Panc1 (cell line): Measurements from ENCODE around the gene HAGH. TPM values are rescaled to one million over a fixed set of nuclear protein-coding genes. Genes with fewer than 3 reads are reported as not detected.

Source experiments
- ATAC-seq: fragments of 200-7000 bp; cut with Tn5 transposase; 2 replicates; pipeline ENCODE4 v1.9.1; 2020; ENCODE audit warnings: mild to moderate bottlenecking, moderate library complexity
- BruUV-seq: library from RNA; stranded (reverse); fragments of 400-500 nt; replicated peaks from 2 replicates; lab custom pipeline; 2021; lab: Mats Ljungman, UMichigan
- CTCF ChIA-PET: fragments of 300-600 bp; sonication (Branson Sonifier 250); formaldehyde crosslinking; loops from one replicate; lab custom pipeline; 2022; ENCODE audit warnings: antibody characterized with exemption; lab: Charles Lee
- POLR2A ChIA-PET: fragments of 300-600 bp; sonication (Branson Sonifier 250); formaldehyde crosslinking; loops from one replicate; lab custom pipeline; 2022; ENCODE audit warnings: antibody characterized with exemption; lab: Charles Lee
- DNase-seq: peaks from one replicate; pipeline ENCODE4 v3.0.0-alpha.2; 2010; ENCODE audit warnings: low read depth, low spot score
- H3K27ac ChIP-seq: 2 replicates; pipeline ENCODE4 v1.5.1; 2011; ENCODE audit warnings: mild to moderate bottlenecking, low read length, inconsistent platforms
- H3K27me3 ChIP-seq: fragments of 200-500 bp; sonication (Bioruptor generic); 2 replicates; pipeline ENCODE4 v1.6.0; 2014; ENCODE audit warnings: low read length, inconsistent platforms; ENCODE audit not compliant: control insufficient read depth, insufficient read depth
- H3K36me3 ChIP-seq: fragments of 200-500 bp; sonication (Bioruptor generic); 2 replicates; pipeline ENCODE4 v1.5.1; 2014; ENCODE audit warnings: inconsistent platforms, mild to moderate bottlenecking, low read length, moderate library complexity; ENCODE audit not compliant: control insufficient read depth, insufficient read depth
- H3K4me1 ChIP-seq: 2 replicates; pipeline ENCODE4 v1.5.1; 2011; ENCODE audit warnings: inconsistent platforms, mild to moderate bottlenecking, low read length, moderate library complexity; ENCODE audit not compliant: control insufficient read depth, insufficient read depth
- H3K4me3 ChIP-seq, 2 experiments: 2 replicates each; pipeline ENCODE4 v1.5.1; 2011 to 2012; ENCODE audit warnings: low read depth in 2 of 2, low read length in 2 of 2, mild to moderate bottlenecking in 2 of 2, inconsistent platforms in 1 of 2, moderate library complexity in 1 of 2
- H3K9me3 ChIP-seq: fragments of 200-500 bp; sonication (Bioruptor generic); 2 replicates; pipeline ENCODE4 v1.5.1; 2014; ENCODE audit warnings: low read depth, mild to moderate bottlenecking, inconsistent platforms, low read length, moderate library complexity; ENCODE audit not compliant: control insufficient read depth, insufficient read depth
- POLR2AphosphoS5 ChIP-seq: IDR thresholded peaks from 2 replicates; pipeline ENCODE4 v1.6.1; 2012; ENCODE audit warnings: mild to moderate bottlenecking, low read depth, low read length, moderate library complexity
- SIN3A ChIP-seq: IDR thresholded peaks from 2 replicates; pipeline ENCODE4 v1.6.1; 2012; ENCODE audit warnings: low read depth, mild to moderate bottlenecking, low read length, moderate library complexity, borderline replicate concordance; ENCODE audit not compliant: insufficient read depth
- TCF7L2 ChIP-seq: IDR thresholded peaks from 2 replicates; pipeline ENCODE4 v1.6.1; 2011; ENCODE audit warnings: mild to moderate bottlenecking, low read depth, low read length, inconsistent platforms
- in situ Hi-C: cut with HindIII; loops from 2 replicates; pipeline ENCODE4 v1.10.0; 2016; ENCODE audit warnings: low sequenced_read_pairs, low pct_unique_long_range_greater_than_20kb
- intact Hi-C: fragments of 100-400 bp; cut with micrococcal nuclease; formaldehyde crosslinking; loops from one replicate; pipeline ENCODE4 v1.10.0; 2022; ENCODE audit not compliant: unreplicated experiment
- total RNA-seq: library from RNA; stranded (reverse); gene quantifications from one replicate; pipeline ENCODE4 v1.2.1, GENCODE V29; 2021; ENCODE audit not compliant: unreplicated experiment
- TF ChIP-seq, protein P1 (sequence below), 2 experiments: IDR thresholded peaks; 2 replicates each; pipeline ENCODE4 v1.6.1; 2011 to 2012; ENCODE audit warnings: low read depth in 2 of 2, control low read depth in 1 of 2, low read length in 1 of 2, mild to moderate bottlenecking in 1 of 2, moderate library complexity in 1 of 2; ENCODE audit not compliant: insufficient read depth in 1 of 2
- TF ChIP-seq, protein P2 (sequence below): fragments of 450-650 bp; IDR thresholded peaks from 2 replicates; pipeline ENCODE4 v1.5.1; 2017; ENCODE audit warnings: mild to moderate bottlenecking

HAGH gene
- total RNA-seq, 1 experiment from 2014 or later, result 58.9 TPM

DNA sequence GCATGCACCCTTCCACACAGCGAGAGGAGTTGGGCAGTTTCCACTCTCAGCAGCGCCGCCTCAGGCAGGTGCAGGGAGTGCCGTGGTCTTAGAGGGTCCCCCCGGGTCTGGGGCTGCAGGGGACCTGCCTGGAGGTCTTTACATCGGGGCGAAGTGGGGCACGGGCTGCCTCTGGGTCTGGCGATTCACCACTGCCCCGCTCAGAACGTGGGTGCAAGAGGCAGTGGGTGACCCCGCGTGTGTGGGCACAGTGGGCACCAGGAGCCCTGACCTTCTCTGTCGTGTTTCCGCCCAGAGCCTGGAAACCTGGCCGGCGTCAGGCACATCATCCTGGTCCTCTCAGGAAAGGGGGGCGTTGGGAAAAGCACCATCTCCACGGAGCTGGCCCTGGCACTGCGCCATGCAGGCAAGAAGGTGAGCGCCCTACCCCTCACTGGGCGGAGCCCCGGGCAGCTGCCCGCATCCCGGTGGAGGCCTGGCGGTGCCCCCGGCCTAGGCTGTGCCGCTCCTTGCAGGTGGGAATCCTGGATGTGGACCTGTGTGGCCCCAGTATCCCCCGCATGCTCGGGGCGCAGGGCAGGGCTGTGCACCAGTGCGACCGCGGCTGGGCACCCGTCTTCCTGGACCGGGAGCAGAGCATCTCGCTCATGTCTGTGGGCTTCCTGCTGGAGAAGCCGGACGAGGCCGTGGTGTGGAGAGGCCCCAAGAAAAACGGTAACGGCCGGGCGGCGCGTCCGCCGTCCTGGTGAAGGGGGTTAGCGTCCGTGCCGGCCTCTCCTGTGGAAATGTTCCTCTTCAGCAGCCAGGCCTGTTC lies 40.2 kb downstream of the HAGH start:
- POLR2A ChIA-PET, result no interaction called here
- TF ChIP-seq, protein P1, sequence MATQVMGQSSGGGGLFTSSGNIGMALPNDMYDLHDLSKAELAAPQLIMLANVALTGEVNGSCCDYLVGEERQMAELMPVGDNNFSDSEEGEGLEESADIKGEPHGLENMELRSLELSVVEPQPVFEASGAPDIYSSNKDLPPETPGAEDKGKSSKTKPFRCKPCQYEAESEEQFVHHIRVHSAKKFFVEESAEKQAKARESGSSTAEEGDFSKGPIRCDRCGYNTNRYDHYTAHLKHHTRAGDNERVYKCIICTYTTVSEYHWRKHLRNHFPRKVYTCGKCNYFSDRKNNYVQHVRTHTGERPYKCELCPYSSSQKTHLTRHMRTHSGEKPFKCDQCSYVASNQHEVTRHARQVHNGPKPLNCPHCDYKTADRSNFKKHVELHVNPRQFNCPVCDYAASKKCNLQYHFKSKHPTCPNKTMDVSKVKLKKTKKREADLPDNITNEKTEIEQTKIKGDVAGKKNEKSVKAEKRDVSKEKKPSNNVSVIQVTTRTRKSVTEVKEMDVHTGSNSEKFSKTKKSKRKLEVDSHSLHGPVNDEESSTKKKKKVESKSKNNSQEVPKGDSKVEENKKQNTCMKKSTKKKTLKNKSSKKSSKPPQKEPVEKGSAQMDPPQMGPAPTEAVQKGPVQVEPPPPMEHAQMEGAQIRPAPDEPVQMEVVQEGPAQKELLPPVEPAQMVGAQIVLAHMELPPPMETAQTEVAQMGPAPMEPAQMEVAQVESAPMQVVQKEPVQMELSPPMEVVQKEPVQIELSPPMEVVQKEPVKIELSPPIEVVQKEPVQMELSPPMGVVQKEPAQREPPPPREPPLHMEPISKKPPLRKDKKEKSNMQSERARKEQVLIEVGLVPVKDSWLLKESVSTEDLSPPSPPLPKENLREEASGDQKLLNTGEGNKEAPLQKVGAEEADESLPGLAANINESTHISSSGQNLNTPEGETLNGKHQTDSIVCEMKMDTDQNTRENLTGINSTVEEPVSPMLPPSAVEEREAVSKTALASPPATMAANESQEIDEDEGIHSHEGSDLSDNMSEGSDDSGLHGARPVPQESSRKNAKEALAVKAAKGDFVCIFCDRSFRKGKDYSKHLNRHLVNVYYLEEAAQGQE (IDR thresholded peaks at IDR 0.05; ENCODE audit: insufficient read depth in 1 of 2, low read depth in 2 of 2, low read length in 1 of 2), result no peak
- no peak for TF ChIP-seq POLR2AphosphoS5
- TF ChIP-seq SIN3A, result no peak
- TF ChIP-seq, protein P2, sequence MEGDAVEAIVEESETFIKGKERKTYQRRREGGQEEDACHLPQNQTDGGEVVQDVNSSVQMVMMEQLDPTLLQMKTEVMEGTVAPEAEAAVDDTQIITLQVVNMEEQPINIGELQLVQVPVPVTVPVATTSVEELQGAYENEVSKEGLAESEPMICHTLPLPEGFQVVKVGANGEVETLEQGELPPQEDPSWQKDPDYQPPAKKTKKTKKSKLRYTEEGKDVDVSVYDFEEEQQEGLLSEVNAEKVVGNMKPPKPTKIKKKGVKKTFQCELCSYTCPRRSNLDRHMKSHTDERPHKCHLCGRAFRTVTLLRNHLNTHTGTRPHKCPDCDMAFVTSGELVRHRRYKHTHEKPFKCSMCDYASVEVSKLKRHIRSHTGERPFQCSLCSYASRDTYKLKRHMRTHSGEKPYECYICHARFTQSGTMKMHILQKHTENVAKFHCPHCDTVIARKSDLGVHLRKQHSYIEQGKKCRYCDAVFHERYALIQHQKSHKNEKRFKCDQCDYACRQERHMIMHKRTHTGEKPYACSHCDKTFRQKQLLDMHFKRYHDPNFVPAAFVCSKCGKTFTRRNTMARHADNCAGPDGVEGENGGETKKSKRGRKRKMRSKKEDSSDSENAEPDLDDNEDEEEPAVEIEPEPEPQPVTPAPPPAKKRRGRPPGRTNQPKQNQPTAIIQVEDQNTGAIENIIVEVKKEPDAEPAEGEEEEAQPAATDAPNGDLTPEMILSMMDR, result no peak
- TF ChIP-seq TCF7L2, result no peak
- ATAC-seq, result no peak
- intact Hi-C loops, result no loop called here
- no peaks in the 10 kb centered on the region for H3K4me1 ChIP-seq
- H3K36me3 ChIP-seq, result peaks cover 3% of the 10 kb centered on the region; the same call in 1 of the 2 replicates
- CTCF ChIA-PET, result no interaction called here
- in situ Hi-C loops, result no loop called here
- BruUV-seq, result no TSS peak
- no peaks in the 10 kb centered on the region for H3K27me3 ChIP-seq
- no peak for DNase-seq
- no peaks in the 10 kb centered on the region for H3K9me3 ChIP-seq
- no peak overlapping the region for H3K27ac ChIP-seq
- no peak overlapping the region for H3K4me3 ChIP-seq

DNA sequence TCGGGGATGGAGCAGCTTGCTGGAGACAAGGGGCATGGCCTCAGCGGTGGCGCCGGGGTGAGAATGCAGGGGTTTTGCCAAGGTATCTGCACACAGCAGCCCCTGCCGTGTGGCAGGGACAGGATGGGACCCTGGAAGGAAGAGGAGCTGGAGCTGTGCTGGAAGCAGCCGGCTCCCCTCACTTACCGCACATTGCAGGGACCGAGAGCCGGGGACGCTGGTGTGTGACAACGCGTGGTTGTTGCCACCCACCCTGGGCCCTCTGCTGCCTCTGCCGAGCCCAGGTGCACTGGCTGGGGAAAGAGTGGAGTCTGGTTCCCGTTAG lies 40.8 kb downstream of the HAGH start:
- no peaks in the 10 kb centered on the region for H3K9me3 ChIP-seq
- CTCF ChIA-PET, result no interaction called here
- POLR2A ChIA-PET, result no interaction called here
- H3K27ac ChIP-seq, result no peak overlapping the region
- DNase-seq (no peak), ATAC-seq (no peak)
- H3K27me3 ChIP-seq, result no peaks in the 10 kb centered on the region
- H3K36me3 ChIP-seq, result peaks cover 3% of the 10 kb centered on the region; the same call in 1 of the 2 replicates
- no TSS peak for BruUV-seq
- TF ChIP-seq SIN3A (no peak), TCF7L2 (no peak), POLR2AphosphoS5 (no peak)
- TF ChIP-seq, protein P1 (IDR thresholded peaks at IDR 0.05; ENCODE audit: insufficient read depth in 1 of 2, low read depth in 2 of 2, low read length in 1 of 2), result no peak
- TF ChIP-seq, protein P2, result no peak
- in situ Hi-C loops, result no loop called here
- H3K4me1 ChIP-seq, result peaks cover 5% of the 10 kb centered on the region
- intact Hi-C loops, result no loop called here
- no peak overlapping the region for H3K4me3 ChIP-seq
